HEK293 (cell line): ENCODE results near the gene MTCH2.

ENCODE experiments used
- CTCF ChIA-PET: fragments of 350-600 bp; formaldehyde crosslinking; extraction: SDS; loops from one replicate; lab custom pipeline; 2021; ENCODE audit warnings: antibody characterized with exemption; lab: Yijun Ruan, JAX
- POLR2A ChIA-PET: fragments of 300-600 bp; formaldehyde crosslinking; extraction: SDS; loops from one replicate; lab custom pipeline; 2020; ENCODE audit warnings: antibody characterized with exemption, inconsistent platforms; lab: Yijun Ruan, JAX
- H3K27ac ChIP-seq: fragments of 200-500 bp; sonication (Bioruptor generic); 2 replicates; pipeline ENCODE4 v1.5.1; 2014; ENCODE audit warnings: low read depth, low read length, control low read depth, inconsistent platforms; ENCODE audit errors: extremely low read depth
- H3K36me3 ChIP-seq, 2 experiments: fragments of 200-500 bp in 1 of 2; sonication (Bioruptor generic) in 1 of 2; 1 replicate in 1 of 2; 2 replicates in 1 of 2; pipeline ENCODE4 v1.5.1; 2014 to 2017; ENCODE audit warnings: inconsistent platforms in 2 of 2, low read length in 2 of 2; ENCODE audit not compliant: control insufficient read depth in 2 of 2, insufficient read depth in 1 of 2
- H3K4me1 ChIP-seq: fragments of 200-500 bp; sonication (Bioruptor generic); 2 replicates; pipeline ENCODE4 v1.5.1; 2014; ENCODE audit warnings: mild to moderate bottlenecking, low read length, inconsistent platforms; ENCODE audit not compliant: control insufficient read depth, insufficient read depth
- H3K4me3 ChIP-seq: 2 replicates; pipeline ENCODE4 v1.5.1; 2011; ENCODE audit warnings: low read depth, mild to moderate bottlenecking, control low read depth, low read length, moderate library complexity
- H3K9me3 ChIP-seq: fragments of 200-500 bp; sonication (Bioruptor generic); 2 replicates; pipeline ENCODE4 v1.5.1; 2014; ENCODE audit warnings: low read depth, low read length, inconsistent platforms; ENCODE audit not compliant: control insufficient read depth, insufficient read depth
- FEZF1 ChIP-seq: fragments of 450-650 bp; formaldehyde crosslinking; IDR thresholded peaks from 2 replicates; pipeline ENCODE4 v1.5.1; 2016; ENCODE audit warnings: missing biosample characterization, missing genetic modification characterization
- GLIS1 ChIP-seq: fragments of 450-650 bp; formaldehyde crosslinking; IDR thresholded peaks from 2 replicates; pipeline ENCODE4 v1.5.1; 2016; ENCODE audit warnings: missing biosample characterization, missing genetic modification characterization
- KLF1 ChIP-seq: fragments of 450-650 bp; formaldehyde crosslinking; IDR thresholded peaks from 2 replicates; pipeline ENCODE4 v1.5.1; 2016; ENCODE audit warnings: missing biosample characterization, missing genetic modification characterization
- KLF9 ChIP-seq: fragments of 450-650 bp; formaldehyde crosslinking; IDR thresholded peaks from 2 replicates; pipeline ENCODE4 v1.5.1; 2016; ENCODE audit warnings: missing biosample characterization, missing genetic modification characterization, low read depth
- OVOL3 ChIP-seq: fragments of 450-650 bp; formaldehyde crosslinking; IDR thresholded peaks from 2 replicates; pipeline ENCODE4 v1.5.1; 2016; ENCODE audit warnings: missing biosample characterization, missing genetic modification characterization
- PRDM6 ChIP-seq: fragments of 450-650 bp; formaldehyde crosslinking; IDR thresholded peaks from 2 replicates; pipeline ENCODE4 v1.5.1; 2017; ENCODE audit warnings: missing biosample characterization, missing genetic modification characterization
- REPIN1 ChIP-seq: fragments of 450-650 bp; formaldehyde crosslinking; IDR thresholded peaks from 2 replicates; pipeline ENCODE4 v1.5.1; 2017; ENCODE audit warnings: missing biosample characterization, missing genetic modification characterization, low read depth
- SCRT1 ChIP-seq: fragments of 450-650 bp; formaldehyde crosslinking; IDR thresholded peaks from 2 replicates; pipeline ENCODE4 v1.5.1; 2016; ENCODE audit warnings: missing biosample characterization, missing genetic modification characterization, borderline replicate concordance
- SP7 ChIP-seq: fragments of 450-650 bp; formaldehyde crosslinking; IDR thresholded peaks from 2 replicates; pipeline ENCODE4 v1.5.1; 2016; ENCODE audit warnings: missing biosample characterization, missing genetic modification characterization
- YY1 ChIP-seq: fragments of 450-650 bp; formaldehyde crosslinking; IDR thresholded peaks from 2 replicates; pipeline ENCODE4 v1.5.1; 2018; ENCODE audit warnings: missing biosample characterization, missing genetic modification characterization
- ZBTB1 ChIP-seq: fragments of 450-650 bp; formaldehyde crosslinking; IDR thresholded peaks from 2 replicates; pipeline ENCODE4 v1.5.1; 2016; ENCODE audit warnings: missing biosample characterization, missing genetic modification characterization
- ZBTB20 ChIP-seq: fragments of 450-650 bp; formaldehyde crosslinking; IDR thresholded peaks from 2 replicates; pipeline ENCODE4 v1.5.1; 2016; ENCODE audit warnings: missing biosample characterization, missing genetic modification characterization
- ZBTB7A ChIP-seq: fragments of 450-650 bp; formaldehyde crosslinking; IDR thresholded peaks from 2 replicates; pipeline ENCODE4 v1.5.1; 2016; ENCODE audit warnings: low read depth, missing biosample characterization, missing genetic modification characterization
- ZFP37 ChIP-seq: fragments of 450-650 bp; formaldehyde crosslinking; IDR thresholded peaks from 2 replicates; pipeline ENCODE4 v1.5.1; 2016; ENCODE audit warnings: missing biosample characterization, missing genetic modification characterization
- ZFP41 ChIP-seq: fragments of 450-650 bp; formaldehyde crosslinking; IDR thresholded peaks from 2 replicates; pipeline ENCODE4 v1.5.1; 2016; ENCODE audit warnings: missing biosample characterization, missing genetic modification characterization, borderline replicate concordance
- ZNF155 ChIP-seq: fragments of 450-650 bp; formaldehyde crosslinking; IDR thresholded peaks from 2 replicates; pipeline ENCODE4 v1.5.1; 2016; ENCODE audit warnings: missing biosample characterization, missing genetic modification characterization
- ZNF23 ChIP-seq: fragments of 450-650 bp; formaldehyde crosslinking; IDR thresholded peaks from 2 replicates; pipeline ENCODE4 v1.5.1; 2016; ENCODE audit warnings: missing biosample characterization, missing genetic modification characterization, borderline replicate concordance
- ZNF335 ChIP-seq: fragments of 450-650 bp; formaldehyde crosslinking; conservative IDR thresholded peaks from 2 replicates; pipeline ENCODE4 v1.5.1; 2016; ENCODE audit warnings: missing biosample characterization, missing genetic modification characterization
- ZNF391 ChIP-seq: fragments of 450-650 bp; formaldehyde crosslinking; IDR thresholded peaks from 2 replicates; pipeline ENCODE4 v1.5.1; 2016; ENCODE audit warnings: low read depth, missing biosample characterization, missing genetic modification characterization, borderline replicate concordance
- ZNF501 ChIP-seq: fragments of 450-650 bp; formaldehyde crosslinking; IDR thresholded peaks from 2 replicates; pipeline ENCODE4 v1.5.1; 2016; ENCODE audit warnings: missing biosample characterization, missing genetic modification characterization
- ZNF521 ChIP-seq: fragments of 450-650 bp; formaldehyde crosslinking; IDR thresholded peaks from 2 replicates; pipeline ENCODE4 v1.5.1; 2017; ENCODE audit warnings: missing biosample characterization, mild to moderate bottlenecking, missing genetic modification characterization
- ZNF558 ChIP-seq: fragments of 450-650 bp; formaldehyde crosslinking; IDR thresholded peaks from 2 replicates; pipeline ENCODE4 v1.5.1; 2016; ENCODE audit warnings: missing biosample characterization, missing genetic modification characterization
- ZNF561 ChIP-seq: fragments of 450-650 bp; IDR thresholded peaks from 2 replicates; pipeline ENCODE4 v1.5.1; 2018; ENCODE audit warnings: missing biosample characterization, missing genetic modification characterization, borderline replicate concordance
- ZNF664 ChIP-seq: fragments of 450-650 bp; formaldehyde crosslinking; IDR thresholded peaks from 2 replicates; pipeline ENCODE4 v1.5.1; 2016; ENCODE audit warnings: missing biosample characterization, missing genetic modification characterization
- ZNF701 ChIP-seq: fragments of 450-650 bp; formaldehyde crosslinking; IDR thresholded peaks from 2 replicates; pipeline ENCODE4 v1.5.1; 2016; ENCODE audit warnings: missing biosample characterization, missing genetic modification characterization
- ZNF707 ChIP-seq: fragments of 450-650 bp; formaldehyde crosslinking; IDR thresholded peaks from 2 replicates; pipeline ENCODE4 v1.5.1; 2016; ENCODE audit warnings: missing biosample characterization, missing genetic modification characterization
- ZNF785 ChIP-seq: fragments of 450-650 bp; formaldehyde crosslinking; IDR thresholded peaks from 2 replicates; pipeline ENCODE4 v1.5.1; 2016; ENCODE audit warnings: missing biosample characterization, missing genetic modification characterization
- TF ChIP-seq, protein P1 (sequence below): fragments of 450-650 bp; formaldehyde crosslinking; optimal IDR thresholded peaks from 2 replicates; pipeline ENCODE3; 2016; ENCODE audit warnings: missing biosample characterization, mild to moderate bottlenecking, missing genetic modification characterization
- TF ChIP-seq, protein P2 (sequence below): fragments of 450-650 bp; formaldehyde crosslinking; IDR thresholded peaks from 2 replicates; pipeline ENCODE4 v1.5.1; 2017; ENCODE audit warnings: missing biosample characterization, missing genetic modification characterization
- TF ChIP-seq, protein P3 (sequence below): fragments of 450-650 bp; formaldehyde crosslinking; IDR thresholded peaks from 2 replicates; pipeline ENCODE4 v1.5.1; 2016; ENCODE audit warnings: missing biosample characterization, missing genetic modification characterization

MTCH2 gene

DNA sequence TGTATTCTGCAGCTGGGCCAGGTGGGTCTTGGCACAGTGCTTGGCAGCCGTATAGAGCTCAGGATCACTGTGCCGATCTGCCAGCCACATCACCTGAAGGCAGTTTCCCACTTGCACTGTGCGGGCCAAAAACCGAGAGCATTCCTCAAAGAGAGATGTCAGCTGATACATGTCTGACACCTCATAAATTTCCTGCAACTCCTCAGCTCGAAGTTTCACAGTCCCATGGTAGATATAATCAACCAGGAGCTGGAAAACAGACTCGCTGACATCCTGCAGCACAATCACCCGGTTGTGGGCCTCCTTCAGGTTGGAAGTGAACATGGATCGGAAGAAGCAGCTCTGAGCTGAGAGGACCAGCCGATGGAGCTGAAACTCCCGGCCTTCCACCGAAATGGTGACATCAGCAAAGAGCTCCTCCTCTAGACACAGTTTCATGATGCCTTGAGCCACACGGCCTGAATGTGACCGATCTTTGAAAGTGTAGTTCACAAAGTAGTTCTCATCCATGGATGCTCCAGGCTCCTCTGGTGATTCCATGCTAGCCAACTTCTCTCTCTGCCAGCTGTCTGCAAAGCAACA is 64.8 kb downstream of the MTCH2 start (continued):
- TF ChIP-seq KLF1 (tag by site-specific recombination) (no peak), GLIS1 (tag by site-specific recombination) (no peak), ZNF664 (tag by site-specific recombination) (no peak), ZNF521 (tag by site-specific recombination) (no peak)

DNA sequence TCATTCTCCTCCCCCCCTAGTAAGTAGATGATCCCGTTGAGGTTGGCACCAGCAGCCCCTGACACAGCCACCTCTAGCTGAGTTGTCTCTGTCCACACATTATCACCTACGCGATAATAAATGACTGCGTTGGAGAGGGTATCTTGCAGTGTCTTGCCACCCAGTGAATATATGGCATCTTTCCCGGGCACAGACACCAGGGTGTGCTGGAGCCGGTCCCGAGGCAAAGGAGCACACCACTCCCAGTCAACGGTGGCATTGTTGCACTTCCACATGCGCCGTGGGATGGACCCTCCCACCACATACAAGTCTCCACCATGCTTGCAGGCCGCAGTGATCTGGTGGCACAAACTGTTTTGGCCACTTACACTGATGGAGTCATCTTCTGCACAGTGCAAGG is 69.0 kb downstream of the MTCH2 start:
- POLR2A ChIA-PET: interaction anchor here (0.6 to 1.4 kb wide), 3 partner anchors 41 to 1729 kb away, joined by 3 to 4 read pairs (median 4); no protein-coding TSS in a partner anchor
- H3K27ac ChIP-seq: peak overlapping the region; percentile 53
- H3K36me3 ChIP-seq: peaks cover 8 to 86% of the 10 kb centered on the region in 2 experiments
- no peak for TF ChIP-seq REPIN1 (tag by site-specific recombination)
- no peak for TF ChIP-seq ZNF701 (tag by site-specific recombination)
- no peak for TF ChIP-seq KLF9 (tag by site-specific recombination)
- no peak for TF ChIP-seq ZNF155 (tag by site-specific recombination)
- TF ChIP-seq, protein P1, sequence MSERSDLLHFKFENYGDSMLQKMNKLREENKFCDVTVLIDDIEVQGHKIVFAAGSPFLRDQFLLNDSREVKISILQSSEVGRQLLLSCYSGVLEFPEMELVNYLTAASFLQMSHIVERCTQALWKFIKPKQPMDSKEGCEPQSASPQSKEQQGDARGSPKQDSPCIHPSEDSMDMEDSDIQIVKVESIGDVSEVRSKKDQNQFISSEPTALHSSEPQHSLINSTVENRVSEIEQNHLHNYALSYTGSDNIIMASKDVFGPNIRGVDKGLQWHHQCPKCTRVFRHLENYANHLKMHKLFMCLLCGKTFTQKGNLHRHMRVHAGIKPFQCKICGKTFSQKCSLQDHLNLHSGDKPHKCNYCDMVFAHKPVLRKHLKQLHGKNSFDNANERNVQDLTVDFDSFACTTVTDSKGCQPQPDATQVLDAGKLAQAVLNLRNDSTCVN: no peak
- no peak for TF ChIP-seq PRDM6 (tag by site-specific recombination)
- TF ChIP-seq ZNF23: no peak
- TF ChIP-seq SCRT1 (tag by site-specific recombination): no peak
- TF ChIP-seq, protein P2, sequence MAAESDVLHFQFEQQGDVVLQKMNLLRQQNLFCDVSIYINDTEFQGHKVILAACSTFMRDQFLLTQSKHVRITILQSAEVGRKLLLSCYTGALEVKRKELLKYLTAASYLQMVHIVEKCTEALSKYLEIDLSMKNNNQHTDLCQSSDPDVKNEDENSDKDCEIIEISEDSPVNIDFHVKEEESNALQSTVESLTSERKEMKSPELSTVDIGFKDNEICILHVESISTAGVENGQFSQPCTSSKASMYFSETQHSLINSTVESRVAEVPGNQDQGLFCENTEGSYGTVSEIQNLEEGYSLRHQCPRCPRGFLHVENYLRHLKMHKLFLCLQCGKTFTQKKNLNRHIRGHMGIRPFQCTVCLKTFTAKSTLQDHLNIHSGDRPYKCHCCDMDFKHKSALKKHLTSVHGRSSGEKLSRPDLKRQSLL: no peak
- no peak for TF ChIP-seq ZNF785 (tag by site-specific recombination)
- no peak for TF ChIP-seq ZNF521 (tag by site-specific recombination)
- TF ChIP-seq ZFP41 (tag by site-specific recombination): no peak
- CTCF ChIA-PET: interaction anchor here (0.6 to 1.4 kb wide), 3 partner anchors 9 to 442 kb away, joined by 3 to 4 read pairs (median 3); no protein-coding TSS in a partner anchor
- no peak overlapping the region for H3K4me3 ChIP-seq
- no peaks in the 10 kb centered on the region for H3K9me3 ChIP-seq
- peaks cover 14% of the 10 kb centered on the region for H3K4me1 ChIP-seq

GRCh38 chr11:47572715-47573255 is 69.6 kb downstream of the MTCH2 start:
- H3K36me3 ChIP-seq: peaks cover 10 to 88% of the 10 kb centered on the region in 2 experiments
- H3K4me1 ChIP-seq: peaks cover 14% of the 10 kb centered on the region
- peak overlapping the region; percentile 53 for H3K27ac ChIP-seq
- ChIA-PET CTCF (interaction anchor here (0.7 to 0.8 kb wide), 2 partner anchors 19 to 442 kb away, joined by 3 read pairs; no protein-coding TSS in a partner anchor), POLR2A (interaction anchor here (1.4 kb wide), 1 partner anchor 41 kb away, joined by 4 read pairs; no protein-coding TSS in a partner anchor)
- no peak overlapping the region for H3K4me3 ChIP-seq
- no peaks in the 10 kb centered on the region for H3K9me3 ChIP-seq
- no peak for TF ChIP-seq ZNF558 (tag by site-specific recombination)
- no peak; the same call in 1 of the 2 replicates for TF ChIP-seq KLF1 (tag by site-specific recombination)
- TF ChIP-seq OVOL3: 0 out of 2 replicates have a peak, but pooled peaks have one; percentile 34
- peak; percentile 68 for TF ChIP-seq SP7 (tag by site-specific recombination)
- TF ChIP-seq FEZF1: peak; percentile 95
- TF ChIP-seq ZNF335 (tag by site-specific recombination): peak; percentile 74
- peak; percentile 61; the same call in 1 of the 2 replicates for TF ChIP-seq ZNF561 (tag by site-specific recombination)
- no peak for TF ChIP-seq ZNF707 (tag by site-specific recombination)
- TF ChIP-seq ZBTB20 (tag by site-specific recombination): peak; percentile 27; the same call in 1 of the 2 replicates
- TF ChIP-seq ZNF501 (tag by site-specific recombination): no peak
- no peak for TF ChIP-seq ZBTB1 (tag by site-specific recombination)
- TF ChIP-seq ZBTB7A (tag by site-specific recombination): no peak
- TF ChIP-seq, protein P3, sequence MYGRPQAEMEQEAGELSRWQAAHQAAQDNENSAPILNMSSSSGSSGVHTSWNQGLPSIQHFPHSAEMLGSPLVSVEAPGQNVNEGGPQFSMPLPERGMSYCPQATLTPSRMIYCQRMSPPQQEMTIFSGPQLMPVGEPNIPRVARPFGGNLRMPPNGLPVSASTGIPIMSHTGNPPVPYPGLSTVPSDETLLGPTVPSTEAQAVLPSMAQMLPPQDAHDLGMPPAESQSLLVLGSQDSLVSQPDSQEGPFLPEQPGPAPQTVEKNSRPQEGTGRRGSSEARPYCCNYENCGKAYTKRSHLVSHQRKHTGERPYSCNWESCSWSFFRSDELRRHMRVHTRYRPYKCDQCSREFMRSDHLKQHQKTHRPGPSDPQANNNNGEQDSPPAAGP (tag by site-specific recombination): peak; percentile 39; the same call in 1 of the 2 replicates
- TF ChIP-seq ZNF391 (tag by site-specific recombination): no peak
- no peak for TF ChIP-seq ZFP37 (tag by site-specific recombination)
- no peak for TF ChIP-seq YY1
